Hematopoietic multipotent progenitor cell treated with erythropoietin and hydrocortisone succinate and interleukin-3 and kit ligand, for 6 days (in vitro differentiated cells): ENCODE data around the gene CD151.

Experiments used
- DNase-seq: peaks from one replicate; pipeline ENCODE4 v3.0.0-alpha.2; 2015

CD151 gene

DNA sequence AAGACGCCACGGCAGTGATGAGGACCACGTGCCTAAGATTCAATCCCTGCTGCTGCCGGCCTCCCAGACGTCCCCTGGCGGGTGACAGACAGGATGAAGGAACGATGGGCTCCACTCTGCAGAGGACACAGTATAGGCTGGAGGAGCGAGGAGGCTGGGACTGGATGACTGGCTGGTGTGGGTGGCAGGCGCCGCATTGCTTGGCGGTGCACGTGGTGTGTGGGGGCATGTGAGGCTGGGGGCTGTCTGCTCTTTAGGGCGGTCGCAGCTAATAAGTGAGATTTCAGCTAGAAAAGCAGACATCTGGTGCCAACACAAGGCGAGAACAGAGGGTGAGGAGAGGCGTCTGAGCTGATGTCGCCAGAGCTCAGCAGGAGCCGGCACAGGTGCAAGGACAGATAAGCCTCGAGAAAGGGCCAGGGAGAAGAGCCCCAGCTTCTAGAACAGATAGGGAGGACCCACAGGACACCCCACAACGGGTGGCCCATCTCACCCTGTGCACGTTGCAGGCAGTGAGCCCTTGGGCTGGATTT lies 43.1 kb downstream of the CD151 start:
- DNase-seq, result peak; percentile 96

DNA sequence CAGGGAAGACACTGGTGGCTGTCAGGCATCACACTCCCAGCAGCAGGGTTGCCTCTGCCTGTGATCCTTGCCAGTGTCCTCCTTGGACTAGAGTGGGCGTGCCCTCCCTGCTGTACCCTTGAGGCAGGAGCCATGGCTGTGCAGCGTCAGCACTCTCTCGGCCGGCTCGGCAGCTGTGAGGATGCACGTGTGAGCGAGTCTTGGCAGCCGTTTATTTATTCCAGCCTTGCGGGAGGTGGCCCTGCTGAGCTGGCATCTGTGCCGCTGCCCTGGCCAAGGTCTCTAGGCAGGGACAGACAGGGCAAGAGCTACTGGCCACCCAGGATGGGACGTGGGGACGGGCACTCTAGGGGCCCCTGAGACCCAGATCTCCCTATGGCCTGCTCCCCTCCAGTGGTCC lies 43.8 kb downstream of the CD151 start:
- peak; percentile 38 for DNase-seq

DNA sequence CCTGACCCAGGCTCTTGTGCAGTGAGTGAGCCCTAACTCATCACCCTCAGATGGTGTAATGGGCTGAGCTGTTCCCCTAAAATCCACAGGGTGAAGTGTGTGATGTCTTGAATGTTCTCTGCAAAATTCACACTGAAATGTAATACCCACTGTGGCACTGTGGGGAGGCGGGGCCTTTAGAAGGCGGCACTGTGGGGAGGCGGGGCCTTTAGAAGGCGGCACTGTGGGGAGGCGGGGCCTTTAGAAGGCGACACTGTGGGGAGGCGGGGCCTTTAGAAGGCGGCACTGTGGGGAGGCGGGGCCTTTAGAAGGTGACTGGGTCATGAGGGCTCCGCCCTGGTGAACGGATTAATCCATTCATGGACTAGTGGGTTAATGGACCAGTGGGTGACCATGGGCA lies 44.8 kb downstream of the CD151 start:
- peak; percentile 82 for DNase-seq

DNA sequence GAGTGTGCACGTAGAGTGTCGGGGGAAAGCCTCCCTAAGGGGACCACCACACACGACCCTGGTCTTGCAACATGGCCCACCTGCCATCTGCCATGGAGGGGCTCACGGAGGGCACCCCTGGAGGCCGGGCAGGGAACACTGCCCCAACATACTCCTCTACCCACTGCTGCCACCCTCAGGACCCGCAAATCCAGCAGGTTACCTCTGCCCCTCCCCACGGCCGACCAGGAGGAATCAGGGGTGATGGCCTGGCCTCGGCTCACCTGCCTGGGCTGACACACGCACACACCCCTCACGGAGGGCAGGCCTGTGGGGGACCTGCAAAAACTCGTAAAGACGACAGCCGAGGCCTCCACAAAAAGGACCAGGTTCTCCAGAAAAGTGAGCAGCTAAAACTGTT lies 47.7 kb downstream of the CD151 start:
- DNase-seq, result no peak

DNA sequence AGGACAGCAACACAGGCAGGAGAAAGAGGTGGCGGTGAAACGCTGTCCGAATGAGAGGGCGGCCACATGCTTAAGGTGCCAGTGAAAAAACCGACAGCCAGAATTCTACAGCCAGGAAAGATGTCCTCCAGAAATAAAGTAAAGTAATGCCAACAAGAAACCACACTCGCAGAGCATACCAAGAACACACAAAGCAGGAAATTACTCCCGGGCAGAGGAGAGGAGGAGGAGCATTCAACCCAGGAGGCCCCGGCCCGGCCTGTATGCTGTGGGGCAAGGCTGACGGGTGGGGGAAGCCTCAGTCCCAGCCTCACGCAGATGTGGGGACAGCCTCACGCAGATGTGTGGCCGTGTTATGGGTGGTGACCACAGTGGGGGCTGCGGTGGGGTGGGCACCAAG lies 49.8 kb downstream of the CD151 start:
- no peak for DNase-seq

DNA sequence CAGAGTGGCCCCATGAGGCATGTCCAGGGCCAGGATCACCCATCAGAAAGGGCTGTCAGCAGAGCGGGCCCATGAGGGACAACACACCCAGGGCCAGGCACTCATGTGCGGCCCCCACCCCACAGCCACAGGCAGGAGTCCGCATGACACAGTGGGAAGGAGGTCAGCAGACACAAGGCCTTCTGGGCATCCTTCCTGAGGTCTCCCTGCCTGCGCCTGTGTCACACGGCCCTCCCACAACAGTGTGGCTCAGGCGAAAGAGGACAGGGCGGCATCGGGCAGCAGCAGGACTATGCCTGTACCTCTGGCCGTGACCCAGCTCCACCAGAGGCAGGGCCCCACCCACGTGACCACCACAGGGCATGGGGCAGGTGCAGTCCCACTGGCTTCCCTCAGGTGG lies 50.8 kb downstream of the CD151 start:
- DNase-seq, result no peak

DNA sequence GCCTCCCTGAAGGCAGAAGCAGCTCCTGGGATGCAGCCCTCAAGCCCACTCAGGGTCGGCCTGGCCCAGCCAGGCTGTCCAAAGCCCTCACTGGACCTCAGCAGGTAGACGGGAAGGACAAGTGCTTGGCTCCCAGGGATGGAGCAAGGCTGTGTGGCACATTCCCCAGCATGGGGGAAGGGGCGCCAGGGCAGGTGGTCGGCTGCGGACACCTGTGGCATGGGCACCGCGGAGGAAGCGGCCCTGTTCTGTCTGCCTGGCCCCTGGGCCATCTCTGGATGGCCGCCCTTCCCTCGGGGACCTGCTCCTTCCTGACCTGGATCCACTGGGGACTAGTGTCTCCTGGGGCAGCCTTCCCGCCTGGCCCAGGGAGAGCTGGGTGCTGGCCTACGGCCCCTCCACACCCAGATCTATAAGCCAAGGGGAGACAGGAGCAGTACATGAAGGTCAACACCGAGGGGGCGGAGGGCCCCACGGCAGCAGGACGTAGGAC lies 51.9 kb downstream of the CD151 start:
- no peak for DNase-seq

DNA sequence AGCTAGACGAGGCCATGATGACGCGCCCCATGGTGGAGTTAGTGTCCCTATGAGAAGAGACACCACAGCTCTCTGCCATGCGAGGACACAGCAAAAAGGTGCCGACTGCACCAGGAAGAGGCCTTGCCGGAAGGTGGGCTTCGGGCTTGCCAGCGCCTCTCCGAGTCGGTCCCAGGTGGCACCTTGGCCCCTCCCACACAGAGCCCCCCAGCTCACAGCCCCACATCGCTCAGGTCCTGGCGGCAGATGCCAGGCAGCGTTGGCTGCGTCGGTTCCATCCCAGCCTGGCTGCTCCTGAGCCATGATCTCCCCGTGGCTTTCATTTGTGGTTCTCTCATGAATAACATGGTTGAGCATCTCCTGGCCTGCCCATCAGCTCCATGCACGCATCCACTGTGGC lies 53.8 kb downstream of the CD151 start:
- DNase-seq, result no peak

DNA sequence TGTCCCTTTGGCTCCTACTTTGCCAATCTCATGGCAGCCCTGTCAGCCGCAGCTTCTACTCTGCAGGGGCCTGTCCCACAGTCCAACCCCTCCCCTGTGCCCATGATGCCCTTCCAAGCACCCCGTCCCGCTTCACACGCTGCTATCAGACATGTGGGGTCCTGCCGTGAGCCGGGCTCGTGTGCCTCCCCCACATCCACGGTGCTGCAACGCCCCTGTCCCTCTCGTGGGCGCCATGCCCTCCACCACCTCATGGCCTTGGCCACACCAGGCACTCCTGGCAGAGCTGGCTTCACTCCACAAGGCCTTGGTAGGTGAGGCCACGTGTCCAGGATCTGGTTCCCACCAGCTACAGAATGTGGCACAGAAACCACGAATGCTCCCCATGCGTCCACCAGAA lies 54.8 kb downstream of the CD151 start:
- DNase-seq, result no peak
